ENCODE data around the gene PDILT. TPM values are rescaled to one million over a fixed set of nuclear protein-coding genes. Genes with fewer than 3 reads are reported as not detected.

The PDILT gene
- total RNA-seq, 1 experiment from 2014 or later, result not detected

GRCh38 chr16:20409398-20410120, 5.0 kb upstream of the PDILT start, which contains the start of gene ACSM5:
ACSM5 (plus strand) TSS chr16:20409534; CDS start chr16:20411485, 1,951 bp downstream.
- DNase-seq (ENCODE audit: low read depth), result peak; percentile 81

GRCh38 chr16:20402651-20403050, 1.9 kb downstream of the PDILT start:
- DNase-seq (ENCODE audit: low read depth), result no peak

GRCh38 chr16:20401475-20402016, 3.0 kb downstream of the PDILT start:
- no peak for DNase-seq (ENCODE audit: low read depth)

GRCh38 chr16:20401066-20401465, 3.5 kb downstream of the PDILT start:
- DNase-seq (ENCODE audit: low read depth), result no peak

GRCh38 chr16:20399185-20399584, 5.4 kb downstream of the PDILT start:
- DNase-seq (ENCODE audit: low read depth), result no peak

- no peak for DNase-seq (ENCODE audit: low read depth)
Measured at GRCh38 chr16:20398603-20399002, 5.9 kb downstream of the PDILT start.

- no peak for DNase-seq (ENCODE audit: low read depth)
Measured at GRCh38 chr16:20397468-20398074, 7.0 kb downstream of the PDILT start.

- no peak for DNase-seq (ENCODE audit: low read depth)
Measured at GRCh38 chr16:20396846-20397467, 7.6 kb downstream of the PDILT start.

- DNase-seq (ENCODE audit: low read depth), result no peak
Measured at GRCh38 chr16:20395946-20396345, 8.6 kb downstream of the PDILT start.

GRCh38 chr16:20393801-20394577, 10.5 kb downstream of the PDILT start:
- DNase-seq (ENCODE audit: low read depth), result no peak

GRCh38 chr16:20391045-20391444, 13.5 kb downstream of the PDILT start:
- no peak for DNase-seq (ENCODE audit: low read depth)

- no peak for DNase-seq (ENCODE audit: low read depth)
Measured at GRCh38 chr16:20388854-20389253, 15.7 kb downstream of the PDILT start.

GRCh38 chr16:20387978-20388377, 16.6 kb downstream of the PDILT start:
- no peak for DNase-seq (ENCODE audit: low read depth)

- DNase-seq (ENCODE audit: low read depth), result peak; percentile 34
Measured at GRCh38 chr16:20385844-20386832, 18.4 kb downstream of the PDILT start.

GRCh38 chr16:20383106-20384029, 21.2 kb downstream of the PDILT start:
- peak; percentile 55 for DNase-seq (ENCODE audit: low read depth)

GRCh38 chr16:20382202-20382948, 22.2 kb downstream of the PDILT start:
- no peak for DNase-seq (ENCODE audit: low read depth)

GRCh38 chr16:20380782-20381181, 23.8 kb downstream of the PDILT start:
- DNase-seq (ENCODE audit: low read depth), result no peak

- DNase-seq (ENCODE audit: low read depth), result no peak
Measured at GRCh38 chr16:20377181-20377580, 27.4 kb downstream of the PDILT start.

GRCh38 chr16:20372701-20373100, 31.8 kb downstream of the PDILT start:
- peak; percentile 20 for DNase-seq (ENCODE audit: low read depth)
